ENCODE results near the gene ZBTB16. TPM values are rescaled to one million over a fixed set of nuclear protein-coding genes. Genes with fewer than 3 reads are reported as not detected.

ZBTB16 gene
- total and polyA plus RNA-seq, 2 donors (not counting 3 experiments of a cell fraction or from before 2014, with no cell fraction given) = 9.8 to 20.3 TPM

DNA sequence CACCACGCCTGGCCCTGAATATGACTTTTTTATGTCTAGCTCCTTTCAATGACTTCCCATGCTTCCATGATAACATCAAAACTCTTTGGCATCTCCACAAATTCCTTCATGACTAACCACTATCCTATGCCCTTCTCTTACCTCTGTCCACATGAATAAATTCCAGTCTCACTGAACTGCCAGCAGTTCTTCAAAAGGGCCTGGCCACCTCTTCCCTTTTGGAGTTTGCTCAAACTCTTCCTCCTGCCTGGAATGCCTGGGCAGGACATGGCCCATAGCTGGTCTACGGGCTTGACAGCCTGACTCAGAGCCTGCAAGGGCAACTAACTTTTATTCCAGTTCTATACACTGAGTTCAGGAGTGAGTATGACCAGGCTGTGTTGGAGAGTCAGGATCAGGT is 41.8 kb upstream of the ZBTB16 start:
- dilution Hi-C loops (cut with MboI; ENCODE audit: extremely low pct_ligation_motif_present, low sequenced_read_pairs) = no loop called here
- BruUV-seq (replicated peaks) = no TSS peak
- Histone ChIP-seq H3K4me1 (ENCODE audit: control insufficient read depth, extremely low read depth, insufficient read depth, low read length) (no peaks in the 10 kb centered on the region), H3K79me2 (ENCODE audit: control insufficient read depth, insufficient read depth, low read length) (no peaks in the 10 kb centered on the region), H3K4me2 (ENCODE audit: insufficient read depth, low read length) (no peak overlapping the region), H3K9ac (replicated peaks; ENCODE audit: extremely low read depth, insufficient read depth, low read length) (no peak overlapping the region), H3K4me3 (replicated peaks in 1 of 3; ENCODE audit: insufficient read depth in 1 of 3, low read depth in 1 of 3, low read length in 3 of 3) (no peak overlapping the region), H3K27ac (ENCODE audit: insufficient read depth, low read depth, low read length) (no peak overlapping the region), H3K9me3 (replicated peaks; ENCODE audit: control insufficient read depth, insufficient read depth, low read length) (no peaks in the 10 kb centered on the region), H3K27me3 (ENCODE audit: control insufficient read depth in 2 of 2, insufficient read depth in 2 of 2, low read length in 2 of 2) (no peaks in the 10 kb centered on the region), H2AFZ (ENCODE audit: low read depth, low read length) (no peak overlapping the region), H3K36me3 (ENCODE audit: control insufficient read depth in 2 of 2, extremely low read depth in 1 of 2, insufficient read depth in 2 of 2, low read length in 2 of 2) (no peaks in the 10 kb centered on the region), H3K9me1 (replicated peaks; ENCODE audit: control insufficient read depth, extremely low read depth, insufficient read depth, low read length) (no peaks in the 10 kb centered on the region), H4K20me1 (replicated peaks; ENCODE audit: control insufficient read depth, extremely low read depth, insufficient read depth, low read length) (no peaks in the 10 kb centered on the region)
- DNase-seq (ENCODE audit: low read depth, low spot score) = no peak
- intact Hi-C loops (cut with micrococcal nuclease) = no loop called here
- no peak for FAIRE-seq
- TF ChIP-seq POLR2AphosphoS5 (IDR thresholded peaks at IDR 0.05; ENCODE audit: insufficient read depth, low read depth, low read length) (no peak), GATA2 (IDR thresholded peaks at IDR 0.05; ENCODE audit: insufficient read depth, insufficient read length, low read depth, low read length) (no peak), EZH2 (IDR thresholded peaks at IDR 0.05; ENCODE audit: borderline replicate concordance, low read depth, low read length, severe bottlenecking) (no peak), JUN (IDR thresholded peaks at IDR 0.05; ENCODE audit: borderline replicate concordance, insufficient read depth, insufficient read length, low read depth) (no peak), POLR2A (IDR thresholded peaks at IDR 0.05; ENCODE audit: low read depth, low read length) (no peak), FOS (IDR thresholded peaks at IDR 0.05; ENCODE audit: borderline replicate concordance, insufficient read depth, low read length) (no peak)
- TF ChIP-seq, protein P1, sequence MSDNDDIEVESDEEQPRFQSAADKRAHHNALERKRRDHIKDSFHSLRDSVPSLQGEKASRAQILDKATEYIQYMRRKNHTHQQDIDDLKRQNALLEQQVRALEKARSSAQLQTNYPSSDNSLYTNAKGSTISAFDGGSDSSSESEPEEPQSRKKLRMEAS (IDR thresholded peaks at IDR 0.05; ENCODE audit: insufficient read depth, insufficient read length) = no peak
- TF ChIP-seq, protein P2, sequence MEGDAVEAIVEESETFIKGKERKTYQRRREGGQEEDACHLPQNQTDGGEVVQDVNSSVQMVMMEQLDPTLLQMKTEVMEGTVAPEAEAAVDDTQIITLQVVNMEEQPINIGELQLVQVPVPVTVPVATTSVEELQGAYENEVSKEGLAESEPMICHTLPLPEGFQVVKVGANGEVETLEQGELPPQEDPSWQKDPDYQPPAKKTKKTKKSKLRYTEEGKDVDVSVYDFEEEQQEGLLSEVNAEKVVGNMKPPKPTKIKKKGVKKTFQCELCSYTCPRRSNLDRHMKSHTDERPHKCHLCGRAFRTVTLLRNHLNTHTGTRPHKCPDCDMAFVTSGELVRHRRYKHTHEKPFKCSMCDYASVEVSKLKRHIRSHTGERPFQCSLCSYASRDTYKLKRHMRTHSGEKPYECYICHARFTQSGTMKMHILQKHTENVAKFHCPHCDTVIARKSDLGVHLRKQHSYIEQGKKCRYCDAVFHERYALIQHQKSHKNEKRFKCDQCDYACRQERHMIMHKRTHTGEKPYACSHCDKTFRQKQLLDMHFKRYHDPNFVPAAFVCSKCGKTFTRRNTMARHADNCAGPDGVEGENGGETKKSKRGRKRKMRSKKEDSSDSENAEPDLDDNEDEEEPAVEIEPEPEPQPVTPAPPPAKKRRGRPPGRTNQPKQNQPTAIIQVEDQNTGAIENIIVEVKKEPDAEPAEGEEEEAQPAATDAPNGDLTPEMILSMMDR (IDR thresholded peaks at IDR 0.05; ENCODE audit: extremely low read depth in 1 of 2, insufficient read depth in 1 of 2, low read depth in 1 of 2, low read length in 2 of 2) = no peak
- POLR2A ChIA-PET = no interaction called here
- CTCF ChIA-PET = interaction anchor here (1.4 to 3.3 kb wide), 3 partner anchors 9 to 244 kb away, joined by 4 to 25 read pairs (median 17); no protein-coding TSS in a partner anchor

Measured in endothelial cell of umbilical vein (primary cell).